OCI-LY1 (cell line): Measurements from ENCODE around the gene LGI2.

Experiments
- H2AFZ ChIP-seq: fragments of 200-600 bp; sonication (generic), shearing (Covaris generic); 2 replicates; pipeline ENCODE4 v1.6.0; 2014; ENCODE audit warnings: antibody characterized with exemption, mild to moderate bottlenecking, low read length
- H3F3A ChIP-seq: fragments of 200-600 bp; sonication (generic), shearing (Covaris generic); 2 replicates; pipeline ENCODE4 v1.6.0; 2014; ENCODE audit warnings: mild to moderate bottlenecking, antibody characterized with exemption, low read length, moderate library complexity; ENCODE audit not compliant: insufficient read depth
- H3K27ac ChIP-seq: fragments of 200-600 bp; sonication (generic); 2 replicates; pipeline ENCODE4 v1.5.1; 2014; ENCODE audit warnings: low read length, mixed run types, mild to moderate bottlenecking, low read depth; ENCODE audit not compliant: poor library complexity, severe bottlenecking
- H3K27me3 ChIP-seq: fragments of 200-600 bp; sonication (generic); 2 replicates; pipeline ENCODE4 v1.6.0; 2014; ENCODE audit warnings: antibody characterized with exemption, mild to moderate bottlenecking, low read length, moderate library complexity; ENCODE audit not compliant: insufficient read depth
- H3K36me3 ChIP-seq: fragments of 200-600 bp; sonication (generic); 2 replicates; pipeline ENCODE4 v1.6.1; 2014; ENCODE audit warnings: mild to moderate bottlenecking, antibody characterized with exemption, low read length, moderate library complexity, mixed read lengths; ENCODE audit not compliant: insufficient read depth
- H3K4me1 ChIP-seq: fragments of 200-600 bp; sonication (generic); 2 replicates; pipeline ENCODE4 v1.5.1; 2014; ENCODE audit warnings: mild to moderate bottlenecking, low read length, moderate library complexity; ENCODE audit not compliant: insufficient read depth, severe bottlenecking
- H3K4me2 ChIP-seq: fragments of 200-600 bp; sonication (generic), shearing (Covaris generic); 2 replicates; pipeline ENCODE4 v1.6.1; 2014; ENCODE audit warnings: low read length
- H3K4me3 ChIP-seq: fragments of 200-600 bp; sonication (generic); 2 replicates; pipeline ENCODE4 v1.5.1; 2014; ENCODE audit warnings: low read length, low read depth, mild to moderate bottlenecking, mixed read lengths; ENCODE audit not compliant: poor library complexity, severe bottlenecking
- H3K79me2 ChIP-seq: fragments of 200-600 bp; shearing (Covaris generic); 2 replicates; pipeline ENCODE4 v1.6.1; 2016; ENCODE audit warnings: mixed run types, low read length, mixed read lengths; ENCODE audit not compliant: insufficient read depth
- H3K9ac ChIP-seq: fragments of 200-600 bp; sonication (generic), shearing (Covaris generic); 2 replicates; pipeline ENCODE4 v1.6.1; 2014; ENCODE audit warnings: mild to moderate bottlenecking, low read length, mixed read lengths
- H3K9me2 ChIP-seq: fragments of 200-600 bp; sonication (generic), shearing (Covaris generic); 2 replicates; pipeline ENCODE4 v1.6.1; 2014; ENCODE audit warnings: low read depth, mild to moderate bottlenecking, low read length, mixed read lengths
- H3K9me3 ChIP-seq: fragments of 200-600 bp; shearing (Covaris generic); 2 replicates; pipeline ENCODE4 v1.6.1; 2014; ENCODE audit warnings: low read length, mixed read lengths
- H4K20me1 ChIP-seq: fragments of 200-600 bp; sonication (generic), shearing (Covaris generic); 2 replicates; pipeline ENCODE4 v1.6.0; 2016; ENCODE audit warnings: mild to moderate bottlenecking, low read length; ENCODE audit not compliant: insufficient read depth
- EZH2 ChIP-seq: fragments of 200-600 bp; sonication (generic), shearing (Covaris generic); IDR thresholded peaks from 2 replicates; pipeline ENCODE4 v1.8.0; 2017; ENCODE audit warnings: borderline replicate concordance, mixed run types, mild to moderate bottlenecking, antibody characterized with exemption, low read length, moderate library complexity, mixed read lengths
- TF ChIP-seq, protein P1 (sequence below): fragments of 200-600 bp; sonication (generic), shearing (Covaris generic); IDR thresholded peaks from 2 replicates; pipeline ENCODE4 v1.5.1; 2017; ENCODE audit warnings: mild to moderate bottlenecking, antibody characterized with exemption, low read length, moderate library complexity, mixed read lengths

The LGI2 gene

DNA sequence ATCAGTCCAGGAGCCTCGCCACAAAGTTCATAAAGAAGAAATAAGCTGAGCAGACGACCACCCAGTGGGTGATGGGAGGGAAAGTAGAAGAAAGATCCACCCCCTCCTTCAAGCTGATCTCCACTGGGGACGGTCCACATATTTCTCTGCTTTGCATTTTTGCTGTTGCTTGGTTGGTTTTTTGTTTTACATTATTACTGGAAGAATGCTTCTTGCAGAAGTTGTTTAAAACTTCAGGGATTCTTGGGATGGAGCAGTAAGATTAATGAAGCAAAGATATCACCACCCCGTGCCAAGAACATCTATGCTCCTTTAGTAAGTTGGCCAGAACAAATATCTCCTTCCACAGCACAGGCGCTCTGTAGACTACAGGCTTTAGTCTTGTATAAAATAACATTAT is 30.1 kb downstream of the LGI2 start:
- H2AFZ ChIP-seq = no peak overlapping the region
- no peaks in the 10 kb centered on the region for H3K27me3 ChIP-seq
- TF ChIP-seq, protein P1, sequence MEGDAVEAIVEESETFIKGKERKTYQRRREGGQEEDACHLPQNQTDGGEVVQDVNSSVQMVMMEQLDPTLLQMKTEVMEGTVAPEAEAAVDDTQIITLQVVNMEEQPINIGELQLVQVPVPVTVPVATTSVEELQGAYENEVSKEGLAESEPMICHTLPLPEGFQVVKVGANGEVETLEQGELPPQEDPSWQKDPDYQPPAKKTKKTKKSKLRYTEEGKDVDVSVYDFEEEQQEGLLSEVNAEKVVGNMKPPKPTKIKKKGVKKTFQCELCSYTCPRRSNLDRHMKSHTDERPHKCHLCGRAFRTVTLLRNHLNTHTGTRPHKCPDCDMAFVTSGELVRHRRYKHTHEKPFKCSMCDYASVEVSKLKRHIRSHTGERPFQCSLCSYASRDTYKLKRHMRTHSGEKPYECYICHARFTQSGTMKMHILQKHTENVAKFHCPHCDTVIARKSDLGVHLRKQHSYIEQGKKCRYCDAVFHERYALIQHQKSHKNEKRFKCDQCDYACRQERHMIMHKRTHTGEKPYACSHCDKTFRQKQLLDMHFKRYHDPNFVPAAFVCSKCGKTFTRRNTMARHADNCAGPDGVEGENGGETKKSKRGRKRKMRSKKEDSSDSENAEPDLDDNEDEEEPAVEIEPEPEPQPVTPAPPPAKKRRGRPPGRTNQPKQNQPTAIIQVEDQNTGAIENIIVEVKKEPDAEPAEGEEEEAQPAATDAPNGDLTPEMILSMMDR = no peak
- TF ChIP-seq EZH2 = no peak
- H3K4me1 ChIP-seq = no peaks in the 10 kb centered on the region
- H4K20me1 ChIP-seq = no peaks in the 10 kb centered on the region
- no peak overlapping the region for H3K4me2 ChIP-seq
- H3K4me3 ChIP-seq = no peak overlapping the region
- no peaks in the 10 kb centered on the region for H3K9me3 ChIP-seq
- no peaks in the 10 kb centered on the region for H3K9me2 ChIP-seq
- H3K27ac ChIP-seq = no peak overlapping the region
- H3K9ac ChIP-seq = no peak overlapping the region
- no peaks in the 10 kb centered on the region for H3K79me2 ChIP-seq
- H3F3A ChIP-seq = no peaks in the 10 kb centered on the region
- H3K36me3 ChIP-seq = no peaks in the 10 kb centered on the region

DNA sequence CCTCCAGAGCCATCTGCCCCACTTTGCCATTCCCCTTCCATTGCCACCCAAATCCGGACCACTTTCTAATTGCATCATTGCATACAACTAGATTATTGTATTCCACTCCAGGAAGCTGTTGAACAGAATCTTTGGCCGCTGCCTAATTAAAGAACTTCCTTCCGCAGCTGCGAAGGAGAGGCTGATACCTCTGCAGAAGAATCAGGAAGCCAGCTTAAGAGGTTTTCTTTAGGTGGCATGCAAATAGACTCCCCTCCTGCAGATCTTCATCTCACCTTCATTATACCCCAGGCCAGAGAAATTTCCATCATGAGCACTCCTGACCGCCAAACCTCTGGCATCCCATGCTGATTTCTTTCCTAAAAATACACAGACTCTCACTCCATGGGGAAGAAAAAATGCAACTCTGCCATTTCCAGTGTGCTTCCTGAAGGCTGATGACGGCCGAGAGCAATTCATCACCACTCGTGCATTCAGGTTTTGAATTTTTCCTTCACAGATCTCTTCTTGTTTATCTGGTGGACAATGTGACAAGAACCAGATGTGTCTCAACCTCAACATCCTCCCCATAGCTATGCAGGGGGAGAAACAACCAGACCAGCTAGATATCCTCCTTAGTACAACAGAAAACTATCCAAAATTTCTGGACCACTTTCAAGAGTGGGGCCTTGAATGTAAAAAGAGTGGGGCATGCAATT is 31.2 kb downstream of the LGI2 start:
- Histone ChIP-seq H3K9me3 (no peaks in the 10 kb centered on the region), H2AFZ (no peak overlapping the region), H3F3A (no peaks in the 10 kb centered on the region), H4K20me1 (no peaks in the 10 kb centered on the region), H3K4me2 (no peak overlapping the region), H3K79me2 (no peaks in the 10 kb centered on the region), H3K9ac (no peak overlapping the region), H3K4me3 (no peak overlapping the region), H3K4me1 (no peaks in the 10 kb centered on the region), H3K27me3 (no peaks in the 10 kb centered on the region), H3K9me2 (no peaks in the 10 kb centered on the region), H3K36me3 (no peaks in the 10 kb centered on the region), H3K27ac (no peak overlapping the region)
- TF ChIP-seq, protein P1 = no peak
- no peak for TF ChIP-seq EZH2

DNA sequence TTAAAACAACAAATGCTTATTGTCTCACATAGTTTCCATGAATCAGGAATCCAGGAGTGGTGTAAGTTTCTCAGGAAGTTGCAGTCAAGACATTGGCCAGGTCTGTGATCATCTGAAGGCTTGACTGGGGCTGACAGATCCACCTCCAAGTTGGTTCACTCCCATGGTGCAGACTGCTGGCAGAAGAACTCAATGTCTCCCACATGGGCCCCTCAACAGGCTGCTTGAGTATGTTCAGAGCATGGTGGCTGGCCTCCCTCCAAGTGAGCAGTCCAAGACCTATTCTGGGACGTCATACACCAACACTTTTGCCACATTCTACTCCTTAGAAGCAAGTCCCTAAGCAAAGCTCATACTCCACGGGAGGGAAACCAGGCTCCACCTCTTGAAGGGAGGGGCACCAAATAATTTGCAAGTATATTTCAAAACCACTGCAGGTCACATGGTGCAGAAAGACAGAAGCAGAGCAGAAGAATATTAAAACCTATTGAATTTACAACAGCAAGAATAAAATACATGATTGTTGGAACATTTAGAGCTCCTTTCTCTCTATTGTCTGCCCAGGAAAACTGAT is 35.3 kb downstream of the LGI2 start:
- H3K4me2 ChIP-seq = no peak overlapping the region
- TF ChIP-seq EZH2 = no peak
- TF ChIP-seq, protein P1 = no peak
- no peaks in the 10 kb centered on the region for H3K79me2 ChIP-seq
- H3K27ac ChIP-seq = no peak overlapping the region
- H3K9me3 ChIP-seq = no peaks in the 10 kb centered on the region
- H3K9ac ChIP-seq = no peak overlapping the region
- H3F3A ChIP-seq = no peaks in the 10 kb centered on the region
- no peaks in the 10 kb centered on the region for H3K4me1 ChIP-seq
- H3K36me3 ChIP-seq = no peaks in the 10 kb centered on the region
- H3K4me3 ChIP-seq = no peak overlapping the region
- H3K9me2 ChIP-seq = no peaks in the 10 kb centered on the region
- no peak overlapping the region for H2AFZ ChIP-seq
- H4K20me1 ChIP-seq = no peaks in the 10 kb centered on the region
- no peaks in the 10 kb centered on the region for H3K27me3 ChIP-seq
